VCaP (cell line): ENCODE measurements around the gene CECR2.

Source experiments
- H3K27ac ChIP-seq: fragments of 450-650 bp; 2 replicates; pipeline ENCODE4 v1.5.1; 2017
- TF ChIP-seq, protein P1 (sequence below): fragments of 450-650 bp; conservative IDR thresholded peaks from 2 replicates; pipeline ENCODE4 v1.5.1; 2017; ENCODE audit warnings: mild to moderate bottlenecking, moderate library complexity

The CECR2 gene

DNA sequence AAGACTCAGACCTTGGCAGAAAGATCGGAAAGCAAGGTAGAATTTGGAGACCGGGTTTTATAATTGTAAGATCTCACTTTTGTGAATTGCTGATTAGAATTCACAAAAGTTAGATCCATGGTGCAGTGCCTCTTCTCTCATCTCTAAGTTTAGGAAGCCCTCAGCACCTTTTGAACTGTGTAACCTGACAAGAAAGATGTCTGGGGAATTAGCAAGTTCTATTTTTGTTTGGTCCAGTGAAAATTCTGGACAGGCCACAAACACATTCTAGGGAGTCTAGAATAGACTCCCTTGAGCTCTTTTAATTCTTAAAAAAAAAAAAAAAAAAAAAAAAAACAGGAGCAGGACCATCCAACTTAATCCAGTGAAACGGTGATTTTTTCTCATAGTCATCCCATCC lies 66.1 kb downstream of the CECR2 start:
- TF ChIP-seq, protein P1, sequence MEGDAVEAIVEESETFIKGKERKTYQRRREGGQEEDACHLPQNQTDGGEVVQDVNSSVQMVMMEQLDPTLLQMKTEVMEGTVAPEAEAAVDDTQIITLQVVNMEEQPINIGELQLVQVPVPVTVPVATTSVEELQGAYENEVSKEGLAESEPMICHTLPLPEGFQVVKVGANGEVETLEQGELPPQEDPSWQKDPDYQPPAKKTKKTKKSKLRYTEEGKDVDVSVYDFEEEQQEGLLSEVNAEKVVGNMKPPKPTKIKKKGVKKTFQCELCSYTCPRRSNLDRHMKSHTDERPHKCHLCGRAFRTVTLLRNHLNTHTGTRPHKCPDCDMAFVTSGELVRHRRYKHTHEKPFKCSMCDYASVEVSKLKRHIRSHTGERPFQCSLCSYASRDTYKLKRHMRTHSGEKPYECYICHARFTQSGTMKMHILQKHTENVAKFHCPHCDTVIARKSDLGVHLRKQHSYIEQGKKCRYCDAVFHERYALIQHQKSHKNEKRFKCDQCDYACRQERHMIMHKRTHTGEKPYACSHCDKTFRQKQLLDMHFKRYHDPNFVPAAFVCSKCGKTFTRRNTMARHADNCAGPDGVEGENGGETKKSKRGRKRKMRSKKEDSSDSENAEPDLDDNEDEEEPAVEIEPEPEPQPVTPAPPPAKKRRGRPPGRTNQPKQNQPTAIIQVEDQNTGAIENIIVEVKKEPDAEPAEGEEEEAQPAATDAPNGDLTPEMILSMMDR, result no peak
- no peak overlapping the region for H3K27ac ChIP-seq

DNA sequence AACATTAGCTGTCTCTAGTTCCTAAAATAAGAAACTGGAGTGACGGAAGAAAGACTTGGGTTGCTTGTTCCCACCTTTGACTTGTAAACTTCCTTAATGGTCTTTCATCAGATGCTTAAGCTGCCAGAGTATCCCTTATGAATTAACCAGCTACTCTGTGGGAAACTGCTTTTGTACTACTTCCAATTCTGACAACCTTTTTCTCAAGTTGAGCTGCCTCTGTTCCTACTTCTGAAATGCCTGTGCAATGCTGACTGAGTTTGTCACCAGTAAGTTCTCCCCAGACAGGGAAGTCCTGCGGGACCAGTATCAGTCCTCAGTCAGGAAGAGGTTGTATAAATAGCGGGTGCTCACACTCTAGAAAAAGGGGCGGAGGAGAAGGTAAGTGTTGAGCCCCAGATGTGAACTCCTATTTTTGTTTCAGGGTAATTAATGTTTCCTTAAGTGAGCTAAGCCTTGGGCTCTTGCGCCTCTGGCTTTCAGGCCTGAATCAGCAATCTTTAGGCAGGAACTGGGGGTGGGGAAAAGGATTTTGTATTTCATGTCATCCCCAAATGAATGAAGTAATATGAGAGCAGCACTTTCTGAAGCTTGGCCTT lies 67.2 kb downstream of the CECR2 start:
- H3K27ac ChIP-seq, result no peak overlapping the region
- TF ChIP-seq, protein P1, result no peak

DNA sequence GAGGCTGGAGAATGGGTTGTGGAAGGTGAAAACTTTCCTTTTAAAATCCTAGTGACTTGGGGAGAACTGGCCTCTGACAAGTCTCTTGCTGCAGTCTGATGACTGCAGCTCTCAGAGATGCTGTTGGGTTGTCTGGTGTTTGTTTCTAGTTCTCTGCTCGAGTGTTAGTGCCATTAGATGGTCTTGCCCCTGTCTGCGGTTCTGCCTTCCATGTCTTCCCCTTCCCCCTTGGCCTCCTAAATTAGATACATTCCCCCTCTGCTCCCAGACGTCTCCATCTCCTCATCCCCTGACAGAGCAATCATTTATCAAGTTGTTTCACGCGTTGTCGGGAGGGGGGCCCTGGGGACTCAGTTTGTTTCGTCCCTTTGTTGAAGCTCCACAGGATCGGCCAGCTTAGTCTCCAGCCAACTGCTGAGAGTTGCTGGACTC lies 67.7 kb downstream of the CECR2 start:
- no peak overlapping the region for H3K27ac ChIP-seq
- TF ChIP-seq, protein P1, result no peak

DNA sequence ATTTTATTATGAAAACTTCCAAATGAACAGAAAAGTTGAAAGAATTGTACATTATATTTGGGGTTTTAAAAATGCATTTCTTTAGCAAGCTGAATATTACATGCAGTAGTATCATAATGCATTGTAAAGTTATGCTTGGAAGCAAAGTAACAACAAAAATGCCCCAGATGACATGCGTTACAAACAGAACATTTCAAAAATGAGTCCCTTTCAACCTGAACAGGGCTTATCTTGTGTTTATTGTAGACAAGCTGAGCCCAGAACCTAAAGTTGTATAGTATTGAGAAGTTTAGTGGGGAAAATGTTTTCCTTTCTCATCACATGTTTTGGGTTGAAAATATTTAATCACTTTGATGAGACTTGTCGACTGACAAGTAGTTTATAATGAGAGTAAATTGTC lies 68.8 kb downstream of the CECR2 start:
- H3K27ac ChIP-seq, result no peak overlapping the region
- TF ChIP-seq, protein P1, result no peak

DNA sequence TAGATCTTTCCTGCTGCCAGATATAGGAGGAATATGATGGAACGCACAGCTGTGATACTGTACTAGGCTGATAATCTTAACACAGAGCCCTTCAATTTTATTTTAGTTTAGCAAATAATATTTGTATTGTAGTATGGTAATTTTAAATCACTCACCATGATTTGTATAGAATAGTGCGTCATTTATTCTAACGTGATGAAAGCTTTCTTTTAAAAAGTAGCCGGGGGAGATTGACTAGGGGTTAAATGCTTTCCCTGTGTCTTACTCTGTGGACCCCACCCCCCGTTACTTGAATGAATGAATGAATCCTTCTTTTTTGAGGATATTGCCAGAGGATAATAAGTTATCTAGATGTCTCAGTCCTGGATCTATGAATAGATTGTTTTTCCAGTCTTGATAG lies 72.1 kb downstream of the CECR2 start:
- TF ChIP-seq, protein P1, result no peak
- H3K27ac ChIP-seq, result no peak overlapping the region

DNA sequence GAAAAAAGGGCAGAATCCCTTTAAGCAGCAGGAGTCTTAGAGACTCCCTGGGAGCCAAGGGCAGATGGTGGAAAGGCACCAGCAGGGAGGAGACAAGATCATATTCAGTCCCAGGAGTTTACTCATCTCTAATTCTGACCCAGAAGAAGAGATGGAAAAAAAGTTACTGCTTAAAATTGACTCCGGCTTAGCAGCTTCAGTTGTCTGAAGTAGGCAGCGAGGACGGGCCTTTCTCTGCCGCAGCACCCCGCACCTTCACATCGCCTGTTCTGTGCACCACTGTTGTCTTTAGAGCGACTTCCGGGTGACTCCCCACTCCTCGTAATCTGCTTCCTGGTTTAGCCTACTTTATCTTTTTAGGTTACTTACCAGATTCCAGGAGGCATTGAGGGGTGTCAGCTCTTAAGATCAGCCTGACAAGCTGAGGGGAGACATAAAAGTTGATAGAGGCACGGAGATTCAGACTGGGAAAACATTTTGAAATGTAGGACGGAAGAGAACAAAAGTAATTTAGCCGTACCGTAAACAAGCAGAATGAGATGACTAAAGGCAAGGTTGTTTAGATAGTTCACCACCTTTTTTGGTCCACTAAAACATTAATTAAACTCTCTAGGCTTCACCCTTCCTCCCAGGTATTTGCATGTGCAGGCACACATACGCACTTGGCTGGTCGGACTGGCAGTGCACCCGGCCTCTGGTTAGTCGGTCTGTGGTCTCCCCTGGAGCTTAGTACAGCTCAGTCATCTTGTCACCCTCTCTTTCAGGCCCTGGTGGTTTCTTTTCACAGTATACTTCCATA lies 74.3 kb downstream of the CECR2 start:
- no peak overlapping the region for H3K27ac ChIP-seq
- TF ChIP-seq, protein P1, result no peak

DNA sequence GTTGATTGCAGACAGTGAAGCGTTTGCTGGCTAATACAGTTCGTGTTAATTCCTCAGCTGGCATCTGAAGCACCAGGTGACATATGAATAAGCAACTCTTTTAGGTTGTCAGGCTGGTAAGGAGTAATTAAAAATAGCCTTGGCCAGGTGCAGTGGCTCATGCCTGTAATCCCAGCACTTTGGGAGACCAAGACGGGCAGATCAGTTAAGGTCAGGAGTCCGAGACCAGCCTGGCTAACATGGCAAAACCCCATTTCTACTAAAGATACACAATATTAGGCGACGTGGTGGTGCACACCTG lies 74.9 kb downstream of the CECR2 start:
- TF ChIP-seq, protein P1, result no peak
- H3K27ac ChIP-seq, result no peak overlapping the region
